Fibroblast of gingiva (primary cell): ENCODE measurements around the gene ZCCHC8.
A peak's percentile ranks its signal among the peaks of the same experiment; 100 is the strongest.
"Not testable (repeated sequence)": the region's sequence is repeated elsewhere in the genome, so short reads cannot be mapped to it uniquely, and the experiment has no call there.

Experiments used
- DNase-seq: peaks from one replicate; pipeline ENCODE4 v3.0.0-alpha.2; 2011; ENCODE audit warnings: low read depth

ZCCHC8 gene

GRCh38 chr12:122508163-122508562 is 7.4 kb upstream of the ZCCHC8 start:
- DNase-seq: no peak

- DNase-seq: no peak
Observed at GRCh38 chr12:122506393-122506938, 5.7 kb upstream of the ZCCHC8 start.

- DNase-seq: peak; percentile 60
Observed at GRCh38 chr12:122505419-122506051, 4.8 kb upstream of the ZCCHC8 start.

- DNase-seq: no peak
Observed at GRCh38 chr12:122503783-122504590, 3.3 kb upstream of the ZCCHC8 start.

GRCh38 chr12:122503147-122503751 is 2.5 kb upstream of the ZCCHC8 start:
- no peak for DNase-seq

GRCh38 chr12:122501489-122501989 is 807 bp upstream of the ZCCHC8 start:
- no peak for DNase-seq

- peak; percentile 76 for DNase-seq
Observed at GRCh38 chr12:122499991-122500684, 594 bp downstream of the ZCCHC8 start.

GRCh38 chr12:122495258-122495657 is 5.5 kb downstream of the ZCCHC8 start:
- DNase-seq: no peak

GRCh38 chr12:122493222-122493621 is 7.5 kb downstream of the ZCCHC8 start:
- DNase-seq: not testable (repeated sequence)

GRCh38 chr12:122491991-122492390 is 8.7 kb downstream of the ZCCHC8 start:
- DNase-seq: no peak

GRCh38 chr12:122489038-122489437 is 11.7 kb downstream of the ZCCHC8 start:
- no peak for DNase-seq

GRCh38 chr12:122487807-122488206 is 12.9 kb downstream of the ZCCHC8 start:
- not testable (repeated sequence) for DNase-seq

GRCh38 chr12:122486805-122487426 is 13.8 kb downstream of the ZCCHC8 start:
- no peak for DNase-seq

- DNase-seq: peak; percentile 74
Observed at GRCh38 chr12:122486360-122486759, 14.4 kb downstream of the ZCCHC8 start.

GRCh38 chr12:122484385-122484784 is 16.3 kb downstream of the ZCCHC8 start:
- DNase-seq: not testable (repeated sequence)

GRCh38 chr12:122483969-122484368 is 16.8 kb downstream of the ZCCHC8 start:
- no peak for DNase-seq

GRCh38 chr12:122481861-122482260 is 18.9 kb downstream of the ZCCHC8 start:
- no peak for DNase-seq

GRCh38 chr12:122480753-122481152 is 20.0 kb downstream of the ZCCHC8 start:
- no peak for DNase-seq

GRCh38 chr12:122474324-122474716 is 26.4 kb downstream of the ZCCHC8 start:
- no peak for DNase-seq

GRCh38 chr12:122473543-122474323 is 27.0 kb downstream of the ZCCHC8 start:
- no peak for DNase-seq
